ENCODE results near the gene HOXC5.

The HOXC5 gene

GRCh38 chr12:53996240-53997203 lies 36.3 kb upstream of the HOXC5 start:
- DNase-seq: no peak

GRCh38 chr12:53997204-53998109 lies 35.4 kb upstream of the HOXC5 start:
- no peak for DNase-seq

GRCh38 chr12:53998110-53998899 lies 34.5 kb upstream of the HOXC5 start:
- no peak for DNase-seq

GRCh38 chr12:53998900-53999236 lies 34.0 kb upstream of the HOXC5 start:
- DNase-seq: no peak

- peak; percentile 70 for DNase-seq
Measured at GRCh38 chr12:53999559-54000115, 33.2 kb upstream of the HOXC5 start.

- DNase-seq: peak; percentile 14
Measured at GRCh38 chr12:54000116-54001114, 32.4 kb upstream of the HOXC5 start, which contains the start of gene HOXC9. HOXC9 (plus strand) TSS chr12:54000161; CDS start chr12:54000189, 28 bp downstream.

GRCh38 chr12:54001283-54002187 lies 31.3 kb upstream of the HOXC5 start:
- DNase-seq: no peak

- DNase-seq: no peak
Measured at GRCh38 chr12:54002278-54002914, 30.5 kb upstream of the HOXC5 start.

GRCh38 chr12:54002915-54003389 lies 29.9 kb upstream of the HOXC5 start:
- no peak for DNase-seq

GRCh38 chr12:54003625-54004024 lies 29.2 kb upstream of the HOXC5 start:
- DNase-seq: no peak

- no peak for DNase-seq
Measured at GRCh38 chr12:54004063-54004840, 28.6 kb upstream of the HOXC5 start.

- no peak for DNase-seq
Measured at GRCh38 chr12:54004841-54005530, 27.9 kb upstream of the HOXC5 start.

GRCh38 chr12:54005531-54005852 lies 27.4 kb upstream of the HOXC5 start:
- DNase-seq: no peak

- DNase-seq: peak; percentile 67
Measured at GRCh38 chr12:54005853-54006558, 26.8 kb upstream of the HOXC5 start.

GRCh38 chr12:54006559-54007220 lies 26.2 kb upstream of the HOXC5 start:
- no peak for DNase-seq

- DNase-seq: no peak
Measured at GRCh38 chr12:54007538-54008259, 25.2 kb upstream of the HOXC5 start.

Data from NCI-H748 treated with DMSO at 0.1 percent for 48 hours (cell line).